A673 (cell line): ENCODE data around the gene JMJD1C. TPM values are rescaled to one million over a fixed set of nuclear protein-coding genes. Genes with fewer than 3 reads are reported as not detected.
A peak's percentile ranks its signal among the peaks of the same experiment; 100 is the strongest.

Experiments
- BruUV-seq: library from RNA; stranded (reverse); fragments of 400-500 nt; replicated peaks from 2 replicates; lab custom pipeline; 2021; lab: Mats Ljungman, UMichigan
- CTCF ChIA-PET: fragments of 300-600 bp; sonication (Branson Sonifier 250); formaldehyde crosslinking; loops from one replicate; lab custom pipeline; 2022; ENCODE audit warnings: antibody characterized with exemption; lab: Charles Lee
- POLR2A ChIA-PET: fragments of 300-600 bp; sonication (Branson Sonifier 250); formaldehyde crosslinking; loops from one replicate; lab custom pipeline; 2022; ENCODE audit warnings: antibody characterized with exemption; ENCODE audit not compliant: low non-redundant PET; lab: Charles Lee
- DNase-seq: peaks from one replicate; pipeline ENCODE4 v3.0.0-alpha.2; 2015; ENCODE audit warnings: low spot score
- H3K27ac ChIP-seq: fragments of 200-600 bp; sonication (generic); 2 replicates; pipeline ENCODE4 v1.5.1; 2016; ENCODE audit warnings: mixed run types, low read depth, mild to moderate bottlenecking, mixed read lengths, antibody characterized with exemption, low read length; ENCODE audit not compliant: poor library complexity, severe bottlenecking
- H3K27me3 ChIP-seq: fragments of 200-600 bp; sonication (generic); replicated peaks from 2 replicates; pipeline ENCODE4 v1.6.1; 2017; ENCODE audit warnings: mixed run types, low read depth, mild to moderate bottlenecking, mixed read lengths, antibody characterized with exemption, low read length; ENCODE audit not compliant: insufficient read depth, poor library complexity
- H3K36me3 ChIP-seq: fragments of 200-600 bp; sonication (generic); 2 replicates; pipeline ENCODE4 v1.6.1; 2016; ENCODE audit warnings: mixed run types, mild to moderate bottlenecking, mixed read lengths, antibody characterized with exemption, low read length; ENCODE audit not compliant: insufficient read depth, poor library complexity, severe bottlenecking
- H3K4me1 ChIP-seq: fragments of 200-600 bp; sonication (generic); 2 replicates; pipeline ENCODE4 v1.6.1; 2017; ENCODE audit warnings: mixed run types, mild to moderate bottlenecking, mixed read lengths, antibody characterized with exemption, low read length; ENCODE audit not compliant: insufficient read depth, poor library complexity, severe bottlenecking
- H3K4me3 ChIP-seq: fragments of 200-600 bp; sonication (generic); 2 replicates; pipeline ENCODE4 v1.5.1; 2016; ENCODE audit warnings: low read depth, mixed run types, mild to moderate bottlenecking, mixed read lengths, low read length; ENCODE audit not compliant: poor library complexity, severe bottlenecking
- H3K9me3 ChIP-seq: fragments of 200-600 bp; sonication (generic); 2 replicates; pipeline ENCODE4 v1.6.1; 2016; ENCODE audit warnings: mixed run types, low read depth, mild to moderate bottlenecking, mixed read lengths, antibody characterized with exemption, low read length; ENCODE audit not compliant: poor library complexity, severe bottlenecking
- EZH2 ChIP-seq: fragments of 200-600 bp; sonication (generic); IDR thresholded peaks from 2 replicates; pipeline ENCODE4 v1.6.1; 2017; ENCODE audit warnings: borderline replicate concordance, low read depth, mild to moderate bottlenecking, mixed read lengths, antibody characterized with exemption, low read length; ENCODE audit not compliant: poor library complexity, severe bottlenecking
- intact Hi-C: fragments of 100-400 bp; cut with micrococcal nuclease; formaldehyde crosslinking; loops from one replicate; pipeline ENCODE4 v1.10.0; 2022; ENCODE audit not compliant: unreplicated experiment
- total RNA-seq: library from RNA; stranded (reverse); gene quantifications from 2 replicates; pipeline ENCODE4 v1.2.3, GENCODE V29; 2021
- TF ChIP-seq, protein P1 (sequence below): fragments of 300-800, 200-600 bp; sonication (generic); conservative IDR thresholded peaks from 2 replicates; pipeline ENCODE4 v1.5.1; 2017; ENCODE audit warnings: low read depth, mild to moderate bottlenecking, antibody characterized with exemption, low read length, moderate library complexity, mixed read lengths

JMJD1C gene
- total RNA-seq, 1 experiment from 2014 or later = 71.4 TPM

DNA sequence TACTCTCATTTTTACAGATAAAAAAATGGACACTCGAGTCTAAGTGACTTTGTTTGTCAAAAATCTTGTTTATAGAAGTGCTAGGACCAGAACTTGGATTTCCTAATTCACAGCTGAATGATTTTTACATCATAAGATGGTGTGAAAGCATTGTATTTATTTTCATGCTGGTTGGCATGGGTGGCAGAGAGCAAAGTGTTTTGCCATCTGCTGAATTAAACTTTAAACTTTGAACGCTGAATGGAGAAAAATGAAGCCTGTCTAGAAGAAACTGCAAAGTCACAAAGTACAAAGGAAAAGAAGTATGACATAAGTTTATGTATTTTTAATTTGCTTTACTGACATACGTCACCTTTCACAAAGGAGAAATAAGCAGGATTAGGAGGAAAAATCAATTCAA lies 190.7 kb downstream of the JMJD1C start:
- TF ChIP-seq, protein P1, sequence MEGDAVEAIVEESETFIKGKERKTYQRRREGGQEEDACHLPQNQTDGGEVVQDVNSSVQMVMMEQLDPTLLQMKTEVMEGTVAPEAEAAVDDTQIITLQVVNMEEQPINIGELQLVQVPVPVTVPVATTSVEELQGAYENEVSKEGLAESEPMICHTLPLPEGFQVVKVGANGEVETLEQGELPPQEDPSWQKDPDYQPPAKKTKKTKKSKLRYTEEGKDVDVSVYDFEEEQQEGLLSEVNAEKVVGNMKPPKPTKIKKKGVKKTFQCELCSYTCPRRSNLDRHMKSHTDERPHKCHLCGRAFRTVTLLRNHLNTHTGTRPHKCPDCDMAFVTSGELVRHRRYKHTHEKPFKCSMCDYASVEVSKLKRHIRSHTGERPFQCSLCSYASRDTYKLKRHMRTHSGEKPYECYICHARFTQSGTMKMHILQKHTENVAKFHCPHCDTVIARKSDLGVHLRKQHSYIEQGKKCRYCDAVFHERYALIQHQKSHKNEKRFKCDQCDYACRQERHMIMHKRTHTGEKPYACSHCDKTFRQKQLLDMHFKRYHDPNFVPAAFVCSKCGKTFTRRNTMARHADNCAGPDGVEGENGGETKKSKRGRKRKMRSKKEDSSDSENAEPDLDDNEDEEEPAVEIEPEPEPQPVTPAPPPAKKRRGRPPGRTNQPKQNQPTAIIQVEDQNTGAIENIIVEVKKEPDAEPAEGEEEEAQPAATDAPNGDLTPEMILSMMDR = no peak
- no peak for TF ChIP-seq EZH2
- H3K27me3 ChIP-seq = no peaks in the 10 kb centered on the region
- no peak for DNase-seq
- intact Hi-C loops = no loop called here
- H3K4me3 ChIP-seq = no peak overlapping the region
- no TSS peak for BruUV-seq
- H3K36me3 ChIP-seq = no peaks in the 10 kb centered on the region
- H3K4me1 ChIP-seq = peaks cover 14% of the 10 kb centered on the region
- H3K27ac ChIP-seq = peak overlapping the region; percentile 10
- H3K9me3 ChIP-seq = no peaks in the 10 kb centered on the region
- POLR2A ChIA-PET = no interaction called here
- CTCF ChIA-PET = no interaction called here

DNA sequence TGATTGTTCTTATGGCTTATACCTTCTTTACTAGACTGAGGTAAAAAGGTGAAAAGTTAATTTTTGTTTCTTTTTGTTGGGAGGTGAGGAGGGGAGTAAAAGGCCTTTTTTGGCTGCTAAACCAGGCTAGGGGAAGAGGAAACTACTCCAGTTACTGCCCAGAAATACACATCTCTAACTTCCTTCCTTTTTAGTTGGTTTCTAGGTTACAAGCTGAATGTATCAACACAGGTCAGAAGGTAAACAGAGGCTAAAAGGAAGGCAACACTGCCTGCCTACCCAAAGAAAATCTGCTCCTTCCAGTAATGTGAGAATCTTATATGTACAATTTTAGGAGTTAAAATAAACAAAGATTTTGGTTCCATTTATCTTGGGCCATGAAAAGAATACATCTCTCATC lies 192.2 kb downstream of the JMJD1C start:
- H3K4me1 ChIP-seq = peaks cover 20% of the 10 kb centered on the region
- DNase-seq = no peak
- H3K27ac ChIP-seq = no peak overlapping the region
- H3K27me3 ChIP-seq = no peaks in the 10 kb centered on the region
- CTCF ChIA-PET = no interaction called here
- BruUV-seq = no TSS peak
- no peaks in the 10 kb centered on the region for H3K9me3 ChIP-seq
- H3K4me3 ChIP-seq = no peak overlapping the region
- no peak for TF ChIP-seq EZH2
- H3K36me3 ChIP-seq = no peaks in the 10 kb centered on the region
- intact Hi-C loops = no loop called here
- POLR2A ChIA-PET = no interaction called here

DNA sequence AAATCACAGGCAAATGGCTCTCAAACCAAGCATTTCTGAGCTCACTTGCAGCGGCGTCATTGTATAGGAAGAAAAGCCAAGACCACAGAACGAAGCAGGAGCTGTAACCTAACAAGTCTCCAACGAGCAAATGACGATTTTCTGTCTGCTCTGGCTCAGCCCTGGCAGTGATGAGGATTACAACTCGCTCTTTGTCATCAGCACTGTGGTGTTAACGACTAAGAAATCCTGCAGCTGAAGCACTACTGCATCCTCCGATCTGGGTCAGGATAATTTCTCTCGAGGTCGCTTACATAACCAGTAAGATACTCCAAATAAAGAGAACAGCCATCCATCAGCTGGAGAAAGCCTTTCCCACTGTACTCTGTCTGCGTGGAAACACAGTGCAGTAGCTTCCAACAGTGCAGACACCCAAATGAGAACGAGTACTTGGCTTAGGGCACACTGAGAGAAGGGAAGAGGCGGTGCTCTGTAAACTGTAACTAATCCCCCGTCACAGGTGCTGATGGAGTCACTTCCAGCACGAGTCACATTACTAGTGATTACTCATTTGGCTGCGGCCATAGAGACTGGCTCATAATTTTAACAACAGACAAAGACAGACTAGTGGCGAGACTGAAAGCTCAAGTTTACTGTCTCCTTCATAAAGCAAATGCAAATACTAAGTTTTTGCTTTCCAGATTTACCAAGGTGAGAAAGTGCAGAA lies 196.8 kb downstream of the JMJD1C start:
- Histone ChIP-seq H3K36me3 (no peaks in the 10 kb centered on the region), H3K27ac (peak overlapping the region; percentile 90), H3K9me3 (no peaks in the 10 kb centered on the region), H3K4me1 (peaks cover 18% of the 10 kb centered on the region), H3K4me3 (peak overlapping the region; percentile 56), H3K27me3 (no peaks in the 10 kb centered on the region)
- CTCF ChIA-PET = interaction anchor here (0.6 kb wide), 2 partner anchors 38 to 361 kb away, joined by 3 read pairs; no protein-coding TSS in a partner anchor
- intact Hi-C loops = loop anchor here (5.0 to 10.0 kb wide), 4 partner anchors 52 to 446 kb away; partner anchors contain the start of genes JMJD1C and REEP3
- peak; percentile 95 for DNase-seq
- TF ChIP-seq EZH2 = no peak
- TF ChIP-seq, protein P1 = peak; percentile 41; the same call in 1 of the 2 replicates
- BruUV-seq = no TSS peak
- POLR2A ChIA-PET = interaction anchor here (0.8 to 1.2 kb wide), 3 partner anchors 9 to 305 kb away, joined by 4 to 5 read pairs (median 5); no protein-coding TSS in a partner anchor
